K562 (cell line): ENCODE data around the gene TIMP1. TPM values are rescaled to one million over a fixed set of nuclear protein-coding genes. Genes with fewer than 3 reads are reported as not detected.

ENCODE experiments used
- CEBPG ChIP-seq, 3 experiments: fragments of 200-800 bp in 1 of 3; sonication (Bioruptor generic) in 1 of 3; sonication (generic) in 1 of 3; formaldehyde crosslinking in 1 of 3; IDR thresholded peaks in 2 of 3; conservative IDR thresholded peaks in 1 of 3; 2 replicates each; pipeline versions ENCODE4 v1.6.1 to v1.8.0; 2016 to 2022; ENCODE audit warnings: missing compliant biosample characterization in 2 of 3, missing genetic modification characterization in 2 of 3, mild to moderate bottlenecking in 1 of 3, missing genetic modification reagents in 1 of 3
- FOXJ2 ChIP-seq: fragments of 200-800 bp; sonication (Bioruptor generic); IDR thresholded peaks from 2 replicates; pipeline ENCODE4 v1.6.1; 2016; ENCODE audit warnings: missing genetic modification characterization, missing compliant biosample characterization
- MTA3 ChIP-seq: fragments of 450-650 bp; formaldehyde crosslinking; IDR thresholded peaks from 2 replicates; pipeline ENCODE4 v1.6.1; 2017; ENCODE audit warnings: mild to moderate bottlenecking, borderline replicate concordance
- RNF2 ChIP-seq: sonication (generic); IDR thresholded peaks from 2 replicates; pipeline ENCODE4 v1.6.1; 2016
- SMARCB1 ChIP-seq: IDR thresholded peaks from 2 replicates; pipeline ENCODE4 v1.6.1; 2011; ENCODE audit warnings: improper control_type of control experiment, low read depth; ENCODE audit not compliant: insufficient read length
- ZBTB7A ChIP-seq: IDR thresholded peaks from 2 replicates; pipeline ENCODE4 v1.6.1; 2011; ENCODE audit warnings: low read depth, mild to moderate bottlenecking, low read length, moderate library complexity, borderline replicate concordance; ENCODE audit not compliant: control insufficient read depth
- ZBTB8A ChIP-seq: fragments of 450-650 bp; IDR thresholded peaks from 2 replicates; pipeline ENCODE4 v1.6.1; 2018; ENCODE audit warnings: mild to moderate bottlenecking, moderate library complexity; ENCODE audit not compliant: partially characterized antibody
- ZNF445 ChIP-seq: fragments of 250-450 bp; sonication (Bioruptor Pico); IDR thresholded peaks from 2 replicates; pipeline ENCODE4 v1.4.0; 2020; ENCODE audit warnings: low read depth, mild to moderate bottlenecking, moderate library complexity
- polyA plus RNA-seq, 8 experiments: library from polyadenylated mRNA; depleted of rRNA in 4 of 8; stranded (reverse) in 5 of 8; unstranded in 3 of 8; fragments of >200 nt; fragmentation: Nextera tagmentation in 2 of 8; fragmentation: Illumina TruSeq in 1 of 8; extraction: Ambion mirVana in 2 of 8; extraction: Trizol in 1 of 8; gene quantifications; 2 replicates each; pipeline versions ENCODE4 v1.2.1 to v1.2.3, GENCODE V29; 2011 to 2014; ENCODE audit warnings: inconsistent platforms in 1 of 8, missing spikeins in 1 of 8
- total RNA-seq, 7 experiments: library from RNA; depleted of rRNA in 6 of 7; stranded (reverse); fragments of >200 nt in 6 of 7; fragmentation: Illumina TruSeq in 2 of 7; extraction: Trizol in 2 of 7; gene quantifications; 2 replicates each; pipeline versions ENCODE4 v1.2.1 to v1.2.3, GENCODE V29; 2011 to 2021; ENCODE audit warnings: low replicate concordance in 1 of 7
- TF ChIP-seq, protein P1 (sequence below): fragments of 450-650 bp; IDR thresholded peaks from 2 replicates; pipeline ENCODE4 v1.6.1; 2018; ENCODE audit not compliant: partially characterized antibody
- TF ChIP-seq, protein P2 (sequence below): fragments of 450-650 bp; IDR thresholded peaks from 2 replicates; pipeline ENCODE4 v1.6.1; 2016; ENCODE audit warnings: antibody characterized with exemption
- TF ChIP-seq, protein P3 (sequence below), 2 experiments: fragments of 450-650 bp; IDR thresholded peaks; 2 replicates each; pipeline ENCODE4 v1.6.1; 2018; ENCODE audit warnings: mild to moderate bottlenecking in 2 of 2, low read depth in 1 of 2; ENCODE audit not compliant: partially characterized antibody in 2 of 2
- TF ChIP-seq, protein P4 (sequence below): fragments of 250-450 bp; sonication (Bioruptor Pico); IDR thresholded peaks from 2 replicates; pipeline ENCODE4 v1.5.0; 2021; ENCODE audit warnings: mild to moderate bottlenecking, moderate library complexity

The TIMP1 gene
- total and polyA plus RNA-seq, 9 of the 15 experiments (the other 6 are each of a cell fraction or from before 2014, with no cell fraction given) = 115 to 699 (median 273) TPM

DNA sequence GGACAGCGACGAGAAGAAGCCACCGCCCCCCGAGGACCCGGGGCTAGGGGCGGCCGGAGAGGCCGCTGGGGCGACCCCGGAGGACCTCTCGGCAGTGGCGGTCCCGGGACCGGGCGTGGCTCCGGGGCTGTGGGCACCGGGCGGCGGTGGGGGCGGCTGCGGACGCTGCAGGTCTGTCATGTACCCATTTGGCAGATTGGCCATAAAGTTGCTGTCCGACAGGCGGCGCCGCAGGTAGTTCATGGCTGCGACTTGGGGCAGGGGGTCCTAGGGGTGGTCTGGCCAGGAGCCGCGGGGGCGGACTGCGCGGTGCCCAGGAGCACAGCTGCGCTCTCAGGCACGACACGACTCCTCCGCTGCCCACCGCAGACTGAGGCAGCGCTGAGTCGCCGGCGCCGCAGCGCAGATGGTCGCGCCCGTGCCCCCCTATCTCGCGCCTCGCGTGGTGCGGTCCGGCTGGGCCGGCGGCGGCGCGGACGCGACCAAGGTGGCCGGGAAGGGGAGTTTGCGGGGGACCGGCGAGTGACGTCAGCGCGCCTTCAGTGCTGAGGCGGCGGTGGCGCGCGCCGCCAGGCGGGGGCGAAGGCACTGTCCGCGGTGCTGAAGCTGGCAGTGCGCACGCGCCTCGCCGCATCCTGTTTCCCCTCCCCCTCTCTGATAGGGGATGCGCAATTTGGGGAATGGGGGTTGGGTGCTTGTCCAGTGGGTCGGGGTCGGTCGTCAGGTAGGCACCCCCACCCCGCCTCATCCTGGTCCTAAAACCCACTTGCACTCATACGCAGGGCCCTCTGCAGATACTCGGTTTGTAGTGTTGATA is 37.5 kb downstream of the TIMP1 start, which contains the start of gene SYN1 (continued):
- TF ChIP-seq, protein P1, sequence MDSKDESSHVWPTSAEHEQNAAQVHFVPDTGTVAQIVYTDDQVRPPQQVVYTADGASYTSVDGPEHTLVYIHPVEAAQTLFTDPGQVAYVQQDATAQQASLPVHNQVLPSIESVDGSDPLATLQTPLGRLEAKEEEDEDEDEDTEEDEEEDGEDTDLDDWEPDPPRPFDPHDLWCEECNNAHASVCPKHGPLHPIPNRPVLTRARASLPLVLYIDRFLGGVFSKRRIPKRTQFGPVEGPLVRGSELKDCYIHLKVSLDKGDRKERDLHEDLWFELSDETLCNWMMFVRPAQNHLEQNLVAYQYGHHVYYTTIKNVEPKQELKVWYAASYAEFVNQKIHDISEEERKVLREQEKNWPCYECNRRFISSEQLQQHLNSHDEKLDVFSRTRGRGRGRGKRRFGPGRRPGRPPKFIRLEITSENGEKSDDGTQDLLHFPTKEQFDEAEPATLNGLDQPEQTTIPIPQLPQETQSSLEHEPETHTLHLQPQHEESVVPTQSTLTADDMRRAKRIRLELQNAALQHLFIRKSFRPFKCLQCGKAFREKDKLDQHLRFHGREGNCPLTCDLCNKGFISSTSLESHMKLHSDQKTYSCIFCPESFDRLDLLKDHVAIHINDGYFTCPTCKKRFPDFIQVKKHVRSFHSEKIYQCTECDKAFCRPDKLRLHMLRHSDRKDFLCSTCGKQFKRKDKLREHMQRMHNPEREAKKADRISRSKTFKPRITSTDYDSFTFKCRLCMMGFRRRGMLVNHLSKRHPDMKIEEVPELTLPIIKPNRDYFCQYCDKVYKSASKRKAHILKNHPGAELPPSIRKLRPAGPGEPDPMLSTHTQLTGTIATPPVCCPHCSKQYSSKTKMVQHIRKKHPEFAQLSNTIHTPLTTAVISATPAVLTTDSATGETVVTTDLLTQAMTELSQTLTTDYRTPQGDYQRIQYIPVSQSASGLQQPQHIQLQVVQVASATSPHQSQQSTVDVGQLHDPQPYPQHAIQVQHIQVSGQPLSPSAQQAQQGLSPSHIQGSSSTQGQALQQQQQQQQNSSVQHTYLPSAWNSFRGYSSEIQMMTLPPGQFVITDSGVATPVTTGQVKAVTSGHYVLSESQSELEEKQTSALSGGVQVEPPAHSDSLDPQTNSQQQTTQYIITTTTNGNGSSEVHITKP = peak; percentile 99
- TF ChIP-seq, protein P2, sequence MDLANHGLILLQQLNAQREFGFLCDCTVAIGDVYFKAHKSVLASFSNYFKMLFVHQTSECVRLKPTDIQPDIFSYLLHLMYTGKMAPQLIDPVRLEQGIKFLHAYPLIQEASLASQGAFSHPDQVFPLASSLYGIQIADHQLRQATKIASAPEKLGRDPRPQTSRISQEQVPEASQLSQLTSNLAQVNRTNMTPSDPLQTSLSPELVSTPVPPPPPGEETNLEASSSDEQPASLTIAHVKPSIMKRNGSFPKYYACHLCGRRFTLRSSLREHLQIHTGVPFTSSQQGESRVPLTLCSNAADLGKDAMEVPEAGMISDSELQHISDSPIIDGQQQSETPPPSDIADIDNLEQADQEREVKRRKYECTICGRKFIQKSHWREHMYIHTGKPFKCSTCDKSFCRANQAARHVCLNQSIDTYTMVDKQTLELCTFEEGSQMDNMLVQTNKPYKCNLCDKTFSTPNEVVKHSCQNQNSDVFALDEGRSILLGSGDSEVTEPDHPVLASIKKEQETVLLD = peak; percentile 47; the same call in 1 of the 2 replicates
- TF ChIP-seq ZNF445 = no peak
- no peak for TF ChIP-seq SMARCB1
- TF ChIP-seq, protein P3, sequence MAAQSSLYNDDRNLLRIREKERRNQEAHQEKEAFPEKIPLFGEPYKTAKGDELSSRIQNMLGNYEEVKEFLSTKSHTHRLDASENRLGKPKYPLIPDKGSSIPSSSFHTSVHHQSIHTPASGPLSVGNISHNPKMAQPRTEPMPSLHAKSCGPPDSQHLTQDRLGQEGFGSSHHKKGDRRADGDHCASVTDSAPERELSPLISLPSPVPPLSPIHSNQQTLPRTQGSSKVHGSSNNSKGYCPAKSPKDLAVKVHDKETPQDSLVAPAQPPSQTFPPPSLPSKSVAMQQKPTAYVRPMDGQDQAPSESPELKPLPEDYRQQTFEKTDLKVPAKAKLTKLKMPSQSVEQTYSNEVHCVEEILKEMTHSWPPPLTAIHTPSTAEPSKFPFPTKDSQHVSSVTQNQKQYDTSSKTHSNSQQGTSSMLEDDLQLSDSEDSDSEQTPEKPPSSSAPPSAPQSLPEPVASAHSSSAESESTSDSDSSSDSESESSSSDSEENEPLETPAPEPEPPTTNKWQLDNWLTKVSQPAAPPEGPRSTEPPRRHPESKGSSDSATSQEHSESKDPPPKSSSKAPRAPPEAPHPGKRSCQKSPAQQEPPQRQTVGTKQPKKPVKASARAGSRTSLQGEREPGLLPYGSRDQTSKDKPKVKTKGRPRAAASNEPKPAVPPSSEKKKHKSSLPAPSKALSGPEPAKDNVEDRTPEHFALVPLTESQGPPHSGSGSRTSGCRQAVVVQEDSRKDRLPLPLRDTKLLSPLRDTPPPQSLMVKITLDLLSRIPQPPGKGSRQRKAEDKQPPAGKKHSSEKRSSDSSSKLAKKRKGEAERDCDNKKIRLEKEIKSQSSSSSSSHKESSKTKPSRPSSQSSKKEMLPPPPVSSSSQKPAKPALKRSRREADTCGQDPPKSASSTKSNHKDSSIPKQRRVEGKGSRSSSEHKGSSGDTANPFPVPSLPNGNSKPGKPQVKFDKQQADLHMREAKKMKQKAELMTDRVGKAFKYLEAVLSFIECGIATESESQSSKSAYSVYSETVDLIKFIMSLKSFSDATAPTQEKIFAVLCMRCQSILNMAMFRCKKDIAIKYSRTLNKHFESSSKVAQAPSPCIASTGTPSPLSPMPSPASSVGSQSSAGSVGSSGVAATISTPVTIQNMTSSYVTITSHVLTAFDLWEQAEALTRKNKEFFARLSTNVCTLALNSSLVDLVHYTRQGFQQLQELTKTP (IDR thresholded peaks at IDR 0.05; ENCODE audit: low read depth in 1 of 2, partially characterized antibody in 2 of 2) = peak in 1 of 2 experiments; percentile 32
- no peak for TF ChIP-seq FOXJ2 (tag)
- TF ChIP-seq ZBTB7A = peak; percentile 37; the same call in 1 of the 2 replicates
- TF ChIP-seq RNF2 = no peak
- TF ChIP-seq ZBTB8A = no peak
- peak; percentile 50; the same call in 1 of the 2 replicates for TF ChIP-seq CEBPG (CRISPR knock-in tag; IDR thresholded peaks at IDR 0.05)
- no peak for TF ChIP-seq CEBPG (tag; conservative IDR thresholded peaks at IDR 0.05 in 1 of 2, IDR thresholded peaks at IDR 0.05 in 1 of 2)
- peak; percentile 76; the same call in 1 of the 2 replicates for TF ChIP-seq MTA3
- TF ChIP-seq, protein P4, sequence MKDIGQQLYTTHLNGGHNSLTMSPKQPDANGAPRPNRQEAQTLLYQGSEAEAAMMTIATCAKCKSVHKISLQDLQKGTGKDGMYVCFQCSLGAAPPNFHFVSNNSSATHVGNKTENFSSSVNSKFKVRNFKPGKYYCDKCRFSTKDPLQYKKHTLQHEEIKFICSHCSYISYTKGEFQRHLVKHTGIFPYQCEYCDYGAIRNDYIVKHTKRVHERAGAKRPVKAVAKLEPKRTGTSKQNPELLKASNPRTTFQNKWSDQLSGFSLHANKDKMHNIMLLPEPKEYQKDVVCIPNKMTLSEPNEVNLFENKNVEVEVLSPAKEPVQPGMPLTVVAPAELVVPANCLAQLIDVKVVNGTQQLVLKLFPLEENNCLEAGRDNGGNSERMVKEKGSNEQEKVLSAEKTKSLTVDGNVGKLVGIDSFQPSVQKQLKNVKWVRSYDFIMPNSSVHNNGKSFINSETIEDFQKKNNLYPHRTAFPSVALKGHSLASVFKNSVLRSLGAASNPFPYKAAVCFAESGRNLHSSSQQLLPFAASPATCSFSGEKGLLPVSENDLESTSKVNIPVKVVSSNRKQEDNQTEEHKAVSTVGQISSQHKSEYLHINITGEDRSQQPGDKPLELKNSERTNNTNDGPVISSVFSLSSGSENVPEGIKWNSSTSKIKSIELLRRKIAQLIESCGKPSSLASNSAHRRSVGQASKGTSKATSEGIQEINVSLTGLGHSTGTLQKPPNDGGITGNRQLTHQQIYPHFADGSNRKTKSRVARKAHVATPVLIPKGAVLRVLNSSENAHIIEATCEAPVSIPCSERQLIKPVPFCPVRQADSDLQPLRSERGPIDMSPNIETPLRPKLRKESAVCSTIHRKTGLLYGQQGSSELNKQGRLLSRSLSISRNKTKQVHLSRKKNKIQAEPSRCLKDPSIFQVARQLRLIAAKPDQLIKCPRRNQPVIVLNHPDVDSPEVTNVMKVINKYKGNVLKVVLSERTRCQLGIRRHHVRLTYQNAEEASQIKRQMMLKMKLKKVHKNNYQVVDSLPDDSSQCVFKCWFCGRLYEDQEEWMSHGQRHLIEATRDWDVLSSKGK (CRISPR knock-in tag) = no peak
